Neural crest cell (in vitro differentiated cells): ENCODE results near the gene CDC45. TPM values are rescaled to one million over a fixed set of nuclear protein-coding genes. Genes with fewer than 3 reads are reported as not detected.
A peak's percentile ranks its signal among the peaks of the same experiment; 100 is the strongest.

Experiments
- DNase-seq: peaks from one replicate; pipeline ENCODE4 v3.0.0; 2021; ENCODE audit warnings: low read depth, mixed read lengths, low spot score
- H3K27ac Mint-ChIP-seq: one replicate; pipeline ENCODE4 v1.8.0; 2021; ENCODE audit warnings: mild to moderate bottlenecking, mixed read lengths; ENCODE audit not compliant: unreplicated experiment
- H3K27me3 Mint-ChIP-seq: 2 replicates; pipeline ENCODE4 v1.8.0; 2021; ENCODE audit warnings: low read depth, mild to moderate bottlenecking, mixed read lengths
- H3K36me3 Mint-ChIP-seq: 2 replicates; pipeline ENCODE4 v1.8.0; 2021; ENCODE audit warnings: low read depth, mild to moderate bottlenecking, mixed read lengths
- H3K4me1 Mint-ChIP-seq: 2 replicates; pipeline ENCODE4 v1.8.0; 2021; ENCODE audit warnings: mixed read lengths
- H3K4me3 Mint-ChIP-seq: one replicate; pipeline ENCODE4 v1.8.0; 2021; ENCODE audit warnings: mild to moderate bottlenecking, mixed read lengths
- H3K9me3 Mint-ChIP-seq: 2 replicates; pipeline ENCODE4 v1.8.0; 2021; ENCODE audit warnings: mixed read lengths
- CTCF ChIP-seq: fragments of 200-600 bp; sonication (generic); conservative IDR thresholded peaks from 2 replicates; pipeline ENCODE4 v1.5.0; 2021; ENCODE audit warnings: antibody characterized with exemption, mild to moderate bottlenecking
- total RNA-seq: library from RNA; stranded (reverse); gene quantifications from 2 replicates; pipeline ENCODE4 v1.2.1, GENCODE V29; 2021

Gene CDC45
- total RNA-seq, 1 donor from 2014 or later, result 49.8 TPM

GRCh38 chr22:19451570-19451969, 28.1 kb upstream of the CDC45 start:
- no peak for TF ChIP-seq CTCF
- Mint-ChIP-seq H3K9me3 (no peaks in the 10 kb centered on the region), H3K4me1 (peaks cover 19% of the 10 kb centered on the region), H3K4me3 (peak overlapping the region; percentile 5), H3K27ac (no peak overlapping the region), H3K36me3 (peaks cover 12% of the 10 kb centered on the region), H3K27me3 (no peaks in the 10 kb centered on the region)
- DNase-seq, result no peak

- H3K27me3 Mint-ChIP-seq, result no peaks in the 10 kb centered on the region
- peaks cover 12% of the 10 kb centered on the region for H3K36me3 Mint-ChIP-seq
- no peak for TF ChIP-seq CTCF
- peaks cover under 1% of the 10 kb centered on the region for H3K4me1 Mint-ChIP-seq
- no peak overlapping the region for H3K27ac Mint-ChIP-seq
- H3K4me3 Mint-ChIP-seq, result no peak overlapping the region
- DNase-seq, result no peak
- no peaks in the 10 kb centered on the region for H3K9me3 Mint-ChIP-seq
Measured at GRCh38 chr22:19453718-19454117, 26.0 kb upstream of the CDC45 start.

DNA sequence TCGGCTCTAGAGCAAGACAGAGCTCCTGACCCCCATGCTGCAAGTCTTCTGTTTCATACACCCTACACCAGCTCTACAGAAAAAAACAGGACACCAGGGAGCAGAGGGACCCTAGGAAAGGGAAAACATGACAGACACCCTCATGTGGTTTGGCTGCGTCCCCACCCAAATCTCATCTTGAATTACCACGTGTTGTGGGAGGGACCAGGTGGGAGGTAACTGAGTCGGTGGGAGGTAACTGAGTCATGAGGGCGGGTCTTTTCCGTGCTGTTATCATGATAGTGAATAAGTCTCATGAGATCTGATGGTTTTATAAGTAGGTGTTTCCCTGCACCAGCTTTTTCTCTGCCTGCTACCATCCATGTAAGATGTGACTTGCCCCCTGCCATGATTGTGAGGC, 25.6 kb upstream of the CDC45 start:
- peak overlapping the region; percentile 24 for H3K4me3 Mint-ChIP-seq
- no peaks in the 10 kb centered on the region for H3K9me3 Mint-ChIP-seq
- H3K4me1 Mint-ChIP-seq, result no peaks in the 10 kb centered on the region
- no peaks in the 10 kb centered on the region for H3K27me3 Mint-ChIP-seq
- DNase-seq, result no peak
- peaks cover 12% of the 10 kb centered on the region for H3K36me3 Mint-ChIP-seq
- no peak overlapping the region for H3K27ac Mint-ChIP-seq
- no peak for TF ChIP-seq CTCF

DNA sequence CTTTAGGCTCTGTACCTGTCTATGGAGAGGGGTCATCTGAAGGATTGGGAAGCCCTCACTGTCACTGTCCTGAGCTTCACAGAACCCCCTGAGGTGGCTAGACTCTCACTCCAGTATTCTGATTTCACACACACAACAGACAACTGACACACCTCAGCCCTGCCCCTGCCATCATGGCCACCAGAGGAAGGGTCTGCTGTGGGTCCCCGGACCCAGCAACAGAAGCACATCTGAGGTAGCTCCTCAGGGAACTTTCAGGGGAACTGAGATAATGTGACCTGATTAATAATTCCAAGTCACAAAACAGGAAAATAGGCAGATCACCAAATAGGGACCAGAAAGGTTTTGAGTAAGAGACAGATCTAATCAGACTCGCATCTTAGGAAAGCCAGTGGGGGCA, 24.7 kb upstream of the CDC45 start:
- Mint-ChIP-seq H3K36me3 (peaks cover 13% of the 10 kb centered on the region), H3K4me1 (no peaks in the 10 kb centered on the region), H3K9me3 (no peaks in the 10 kb centered on the region)

GRCh38 chr22:19455585-19456370, 23.9 kb upstream of the CDC45 start:
- no peak overlapping the region for H3K27ac Mint-ChIP-seq
- no peak overlapping the region for H3K4me3 Mint-ChIP-seq
- peaks cover 15% of the 10 kb centered on the region for H3K36me3 Mint-ChIP-seq
- H3K9me3 Mint-ChIP-seq, result no peaks in the 10 kb centered on the region
- TF ChIP-seq CTCF, result no peak
- no peak for DNase-seq
- no peaks in the 10 kb centered on the region for H3K4me1 Mint-ChIP-seq
- no peaks in the 10 kb centered on the region for H3K27me3 Mint-ChIP-seq

More for the DNA sequence above, 24.7 kb upstream of the CDC45 start:
- no peak overlapping the region for H3K27ac Mint-ChIP-seq
- H3K27me3 Mint-ChIP-seq, result no peaks in the 10 kb centered on the region
- no peak overlapping the region for H3K4me3 Mint-ChIP-seq
- TF ChIP-seq CTCF, result no peak
- no peak for DNase-seq
